SK-N-MC (cell line): ENCODE results near the gene MAGI1.

ENCODE experiments used
- EZH2 ChIP-seq: fragments of 200-600 bp; sonication (generic); IDR thresholded peaks from one replicate; pipeline ENCODE4 v1.6.1; 2017; ENCODE audit warnings: antibody characterized with exemption
- FOXP2 ChIP-seq: optimal IDR thresholded peaks from 2 replicates; pipeline ENCODE3; 2011; ENCODE audit warnings: mild to moderate bottlenecking, moderate library complexity; ENCODE audit not compliant: insufficient read depth; ENCODE audit errors: extremely low read length, control extremely low read depth
- POLR2AphosphoS5 ChIP-seq: IDR thresholded peaks from 2 replicates; pipeline ENCODE4 v1.6.1; 2012; ENCODE audit warnings: mild to moderate bottlenecking, low read depth, low read length, borderline replicate concordance

GRCh38 chr3:65502526-65502925, 536.2 kb downstream of the MAGI1 start:
- TF ChIP-seq POLR2AphosphoS5: no peak
- no peak for TF ChIP-seq EZH2
- TF ChIP-seq FOXP2: no peak
